Kidney glomerular epithelial cell (primary cell): ENCODE measurements around the gene PCBP2.

Source experiments
- DNase-seq: peaks from one replicate; lab custom pipeline; 2025; lab: John Stamatoyannopoulos, UW

Gene PCBP2

GRCh38 chr12:53493610-53494391 is 41.9 kb downstream of the PCBP2 start:
- DNase-seq: no peak

GRCh38 chr12:53495903-53496751 is 44.2 kb downstream of the PCBP2 start:
- DNase-seq: peak; percentile 57

- no peak for DNase-seq
These were observed 44.8 kb downstream of the PCBP2 start for GRCh38 chr12:53496752-53497032.

GRCh38 chr12:53497461-53497860 is 45.6 kb downstream of the PCBP2 start:
- no peak for DNase-seq

GRCh38 chr12:53498235-53498630 is 46.3 kb downstream of the PCBP2 start:
- no peak for DNase-seq

GRCh38 chr12:53499266-53500141 is 47.6 kb downstream of the PCBP2 start, which contains the start of gene MAP3K12:
Gene MAP3K12 (minus strand): TSS chr12:53499458. CDS start chr12:53487391, 12,067 bp downstream.
- peak; percentile 12 for DNase-seq

GRCh38 chr12:53500142-53500775 is 48.4 kb downstream of the PCBP2 start:
- peak; percentile 63 for DNase-seq

GRCh38 chr12:53500776-53501614 is 49.1 kb downstream of the PCBP2 start, which contains the start of gene TARBP2:
Gene TARBP2 (plus strand): TSS chr12:53501283. CDS start chr12:53501409, 126 bp downstream.
- peak; percentile 99 for DNase-seq

- no peak for DNase-seq
These were observed 49.8 kb downstream of the PCBP2 start for GRCh38 chr12:53501615-53502181.

- DNase-seq: no peak
These were observed 50.4 kb downstream of the PCBP2 start for GRCh38 chr12:53502331-53502730.

- no peak for DNase-seq
These were observed 51.3 kb downstream of the PCBP2 start for GRCh38 chr12:53502983-53503728.

- no peak for DNase-seq
These were observed 52.4 kb downstream of the PCBP2 start for GRCh38 chr12:53504004-53504920.

GRCh38 chr12:53505086-53505485 is 53.2 kb downstream of the PCBP2 start:
- no peak for DNase-seq

GRCh38 chr12:53505555-53506449 is 53.9 kb downstream of the PCBP2 start:
- DNase-seq: no peak

GRCh38 chr12:53506450-53506785 is 54.5 kb downstream of the PCBP2 start:
- no peak for DNase-seq

GRCh38 chr12:53506881-53507602 is 55.1 kb downstream of the PCBP2 start, which contains the start of gene NPFF:
Gene NPFF (minus strand): TSS chr12:53507484. CDS start chr12:53507474, 10 bp downstream.
- no peak for DNase-seq

- DNase-seq: no peak
These were observed 55.6 kb downstream of the PCBP2 start for GRCh38 chr12:53507603-53507885.
